Neural cell (in vitro differentiated cells): ENCODE measurements around the gene RNF103.

Experiments used
- EP300 ChIP-seq: fragments of 450-650 bp; conservative IDR thresholded peaks from 2 replicates; pipeline ENCODE4 v1.6.1; 2014; ENCODE audit warnings: antibody characterized with exemption, mild to moderate bottlenecking, moderate library complexity; ENCODE audit not compliant: poor library complexity, severe bottlenecking
- POLR2AphosphoS5 ChIP-seq: IDR thresholded peaks from 2 replicates; pipeline ENCODE4 v1.6.1; 2012
- RAD21 ChIP-seq: fragments of 450-650 bp; conservative IDR thresholded peaks from 2 replicates; pipeline ENCODE4 v1.6.1; 2014; ENCODE audit warnings: antibody characterized with exemption, mild to moderate bottlenecking, moderate library complexity
- TAF1 ChIP-seq: IDR thresholded peaks from 2 replicates; pipeline ENCODE4 v1.6.1; 2012; ENCODE audit warnings: low read depth
- TF ChIP-seq, protein P1 (sequence below): fragments of 450-650 bp; IDR thresholded peaks from 2 replicates; pipeline ENCODE4 v1.5.1; 2014; ENCODE audit warnings: antibody characterized with exemption, mild to moderate bottlenecking, moderate library complexity; ENCODE audit not compliant: poor library complexity, severe bottlenecking

DNA sequence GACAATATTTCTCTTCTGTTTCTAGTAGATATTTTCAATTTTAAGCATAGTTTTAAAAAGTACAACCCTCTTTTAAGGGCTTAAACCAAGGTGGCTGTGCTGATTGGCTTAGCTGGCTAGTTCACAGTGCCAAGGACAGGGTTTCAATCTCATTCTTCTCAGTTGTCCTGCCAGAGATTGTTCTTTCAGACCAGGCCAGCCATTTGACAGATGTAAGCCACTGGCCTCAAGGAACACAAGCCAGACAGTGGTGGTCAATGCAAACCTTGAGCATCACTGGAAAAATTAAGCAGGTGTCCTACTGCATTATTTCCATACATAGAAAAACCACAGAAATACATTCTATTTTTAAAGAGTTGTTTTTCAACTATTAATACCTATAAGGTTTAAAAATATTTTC, 5.9 kb downstream of the RNF103 start:
- TF ChIP-seq EP300 (no peak), POLR2AphosphoS5 (no peak), RAD21 (no peak), TAF1 (no peak)
- TF ChIP-seq, protein P1, sequence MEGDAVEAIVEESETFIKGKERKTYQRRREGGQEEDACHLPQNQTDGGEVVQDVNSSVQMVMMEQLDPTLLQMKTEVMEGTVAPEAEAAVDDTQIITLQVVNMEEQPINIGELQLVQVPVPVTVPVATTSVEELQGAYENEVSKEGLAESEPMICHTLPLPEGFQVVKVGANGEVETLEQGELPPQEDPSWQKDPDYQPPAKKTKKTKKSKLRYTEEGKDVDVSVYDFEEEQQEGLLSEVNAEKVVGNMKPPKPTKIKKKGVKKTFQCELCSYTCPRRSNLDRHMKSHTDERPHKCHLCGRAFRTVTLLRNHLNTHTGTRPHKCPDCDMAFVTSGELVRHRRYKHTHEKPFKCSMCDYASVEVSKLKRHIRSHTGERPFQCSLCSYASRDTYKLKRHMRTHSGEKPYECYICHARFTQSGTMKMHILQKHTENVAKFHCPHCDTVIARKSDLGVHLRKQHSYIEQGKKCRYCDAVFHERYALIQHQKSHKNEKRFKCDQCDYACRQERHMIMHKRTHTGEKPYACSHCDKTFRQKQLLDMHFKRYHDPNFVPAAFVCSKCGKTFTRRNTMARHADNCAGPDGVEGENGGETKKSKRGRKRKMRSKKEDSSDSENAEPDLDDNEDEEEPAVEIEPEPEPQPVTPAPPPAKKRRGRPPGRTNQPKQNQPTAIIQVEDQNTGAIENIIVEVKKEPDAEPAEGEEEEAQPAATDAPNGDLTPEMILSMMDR, result no peak
